RWPE1 (cell line): ENCODE data around the gene RPLP2.
A peak's percentile ranks its signal among the peaks of the same experiment; 100 is the strongest.

Experiments used
- CTCF ChIA-PET: fragments of 350-600 bp; sonication (Branson Sonifier 250); formaldehyde crosslinking; extraction: SDS; loops from one replicate; lab custom pipeline; 2021; lab: Yijun Ruan, JAX
- POLR2A ChIA-PET: fragments of 400-600 bp; formaldehyde crosslinking; extraction: SDS; loops from one replicate; lab custom pipeline; 2020; ENCODE audit warnings: antibody characterized with exemption; ENCODE audit not compliant: low non-redundant PET; lab: Yijun Ruan, JAX
- DNase-seq: peaks from one replicate; pipeline ENCODE4 v3.0.0; 2012; ENCODE audit warnings: low spot score
- H3K27ac ChIP-seq: fragments of 450-650 bp; 2 replicates; pipeline ENCODE4 v1.5.1; 2017
- TF ChIP-seq, protein P1 (sequence below): fragments of 450-650 bp; conservative IDR thresholded peaks from 2 replicates; pipeline ENCODE4 v1.5.1; 2017; ENCODE audit warnings: low read depth, mild to moderate bottlenecking

Gene RPLP2

DNA sequence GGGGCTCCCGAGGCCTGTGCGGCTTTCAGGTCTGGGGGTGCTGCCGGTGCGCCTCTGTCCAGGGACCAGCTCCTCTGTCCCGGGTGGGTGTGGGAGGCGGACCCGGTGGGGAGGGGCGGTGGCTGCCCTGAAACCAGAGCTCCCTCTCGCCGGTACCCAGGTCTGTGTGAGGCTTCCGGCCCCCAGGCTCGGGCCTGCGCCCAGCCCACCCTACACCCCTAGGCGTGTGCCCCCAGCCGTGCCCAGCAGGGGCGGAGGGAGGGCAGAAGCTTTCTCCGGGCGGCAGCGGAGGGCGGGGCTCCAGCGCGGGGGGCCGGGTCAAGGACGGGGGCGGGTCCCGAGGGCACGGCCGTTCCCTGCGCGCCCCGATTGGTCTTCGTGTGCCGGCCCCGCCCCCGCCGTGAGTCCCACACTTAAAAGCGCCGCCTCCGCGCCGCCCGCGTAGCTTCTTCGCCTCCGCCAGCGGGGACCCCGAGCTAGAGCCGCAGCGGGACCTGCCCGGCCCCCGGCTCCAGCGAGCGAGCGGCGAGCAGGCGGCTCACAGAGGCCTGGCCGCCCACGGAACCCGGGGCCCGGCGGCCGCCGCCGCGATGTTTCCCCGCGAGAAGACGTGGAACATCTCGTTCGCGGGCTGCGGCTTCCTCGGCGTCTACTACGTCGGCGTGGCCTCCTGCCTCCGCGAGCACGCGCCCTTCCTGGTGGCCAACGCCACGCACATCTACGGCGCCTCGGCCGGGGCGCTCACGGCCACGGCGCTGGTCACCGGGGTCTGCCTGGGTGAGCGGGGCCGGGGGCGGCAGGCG lies 9.6 kb downstream of the RPLP2 start:
- TF ChIP-seq, protein P1, sequence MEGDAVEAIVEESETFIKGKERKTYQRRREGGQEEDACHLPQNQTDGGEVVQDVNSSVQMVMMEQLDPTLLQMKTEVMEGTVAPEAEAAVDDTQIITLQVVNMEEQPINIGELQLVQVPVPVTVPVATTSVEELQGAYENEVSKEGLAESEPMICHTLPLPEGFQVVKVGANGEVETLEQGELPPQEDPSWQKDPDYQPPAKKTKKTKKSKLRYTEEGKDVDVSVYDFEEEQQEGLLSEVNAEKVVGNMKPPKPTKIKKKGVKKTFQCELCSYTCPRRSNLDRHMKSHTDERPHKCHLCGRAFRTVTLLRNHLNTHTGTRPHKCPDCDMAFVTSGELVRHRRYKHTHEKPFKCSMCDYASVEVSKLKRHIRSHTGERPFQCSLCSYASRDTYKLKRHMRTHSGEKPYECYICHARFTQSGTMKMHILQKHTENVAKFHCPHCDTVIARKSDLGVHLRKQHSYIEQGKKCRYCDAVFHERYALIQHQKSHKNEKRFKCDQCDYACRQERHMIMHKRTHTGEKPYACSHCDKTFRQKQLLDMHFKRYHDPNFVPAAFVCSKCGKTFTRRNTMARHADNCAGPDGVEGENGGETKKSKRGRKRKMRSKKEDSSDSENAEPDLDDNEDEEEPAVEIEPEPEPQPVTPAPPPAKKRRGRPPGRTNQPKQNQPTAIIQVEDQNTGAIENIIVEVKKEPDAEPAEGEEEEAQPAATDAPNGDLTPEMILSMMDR, result no peak
- peak; percentile 82 for DNase-seq
- H3K27ac ChIP-seq, result peak overlapping the region; percentile 97
- ChIA-PET CTCF (interaction anchor here (0.7 to 0.8 kb wide), 2 partner anchors 15 to 232 kb away, joined by 3 read pairs; no protein-coding TSS in a partner anchor), POLR2A (interaction anchor here (0.7 to 1.6 kb wide), 9 partner anchors 10 to 48 kb away, joined by 3 to 10 read pairs (median 4); partner anchors contain the start of genes CD151, POLR2L, RPLP2 and TSPAN4)

DNA sequence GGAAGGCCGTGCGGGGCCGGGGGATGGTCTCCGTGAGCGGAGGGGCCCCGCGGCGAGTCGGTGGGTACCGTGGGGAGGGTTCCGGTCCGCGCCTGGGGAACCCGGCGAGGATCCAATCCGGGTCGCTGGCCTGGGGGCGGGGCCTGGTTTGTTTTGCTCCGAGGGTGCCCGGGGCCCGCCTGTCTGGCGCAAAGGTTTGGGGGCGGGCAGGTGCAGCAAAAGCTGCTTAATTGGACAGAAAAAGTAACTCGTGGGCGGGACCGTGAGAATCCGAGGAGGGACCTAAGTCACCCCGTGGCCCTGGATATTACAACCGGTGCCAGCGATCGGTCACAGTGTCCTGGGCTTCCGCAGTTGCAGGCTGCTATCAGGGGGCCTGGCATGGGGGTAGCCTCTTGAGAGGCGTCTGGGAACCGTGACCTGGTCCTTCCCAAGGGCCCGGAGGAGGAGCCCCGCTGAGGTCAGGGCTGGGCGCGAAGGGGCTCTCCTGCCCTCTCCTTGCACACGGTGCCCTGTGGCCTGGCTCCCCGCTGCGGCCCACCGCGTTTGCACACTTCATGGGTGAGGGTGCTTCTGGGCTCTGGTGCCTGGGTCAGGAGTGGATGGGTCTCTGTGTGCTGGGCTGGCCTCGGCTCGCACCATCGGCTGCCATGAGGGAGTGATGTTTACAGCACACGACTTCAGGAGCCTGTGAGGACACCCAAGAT lies 10.3 kb downstream of the RPLP2 start:
- DNase-seq, result peak; percentile 72
- peak overlapping the region; percentile 97 for H3K27ac ChIP-seq
- TF ChIP-seq, protein P1, result no peak
- CTCF ChIA-PET, result interaction anchor here (0.8 kb wide), 1 partner anchor 232 kb away, joined by 3 read pairs; no protein-coding TSS in a partner anchor
- POLR2A ChIA-PET, result interaction anchor here (1.3 to 1.6 kb wide), 4 partner anchors 11 to 22 kb away, joined by 3 to 10 read pairs (median 6); partner anchors contain the start of genes POLR2L, RPLP2 and TSPAN4

DNA sequence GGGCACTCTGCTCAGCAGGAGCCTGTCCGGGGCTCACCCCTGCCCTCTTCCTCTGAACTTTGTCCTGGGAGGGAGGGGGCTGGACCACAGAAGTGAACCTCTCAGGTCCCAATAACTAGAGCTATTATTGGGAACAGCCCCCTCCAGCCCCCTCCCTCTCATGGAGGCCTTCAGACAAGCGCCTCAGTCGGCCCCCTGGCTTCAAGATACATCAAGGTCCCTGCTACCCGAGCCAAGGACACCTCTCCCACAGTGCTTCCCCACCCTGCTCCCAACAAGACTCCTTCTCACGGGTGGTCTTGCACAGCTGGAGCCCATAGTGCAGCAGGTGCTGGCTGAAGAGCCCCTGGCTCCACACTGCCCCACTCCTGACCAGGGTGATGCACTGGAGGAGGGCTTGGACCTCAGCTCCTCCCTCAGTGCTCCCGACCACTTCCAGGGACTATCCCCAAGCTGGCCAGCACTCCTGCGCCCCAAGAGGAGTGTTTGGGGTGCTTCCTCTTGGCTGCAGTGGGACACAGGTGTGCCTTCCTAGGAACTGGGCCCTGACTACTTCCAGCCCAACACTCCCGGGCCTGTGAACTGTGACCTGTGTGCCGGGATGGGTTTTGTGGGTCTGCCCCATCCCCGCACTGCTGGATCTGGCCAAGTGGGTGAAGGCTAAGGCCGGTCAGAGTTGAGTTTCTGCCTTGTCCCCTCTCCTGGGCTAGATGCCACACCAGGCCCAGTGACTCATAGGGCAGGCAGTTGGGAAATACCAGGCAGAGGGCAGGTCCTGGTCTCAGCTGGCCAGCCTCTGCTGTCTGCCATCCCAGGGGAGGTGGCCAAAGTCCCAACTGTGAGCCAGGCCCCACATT lies 11.1 kb downstream of the RPLP2 start:
- H3K27ac ChIP-seq, result peak overlapping the region; percentile 97
- no peak for DNase-seq
- ChIA-PET POLR2A (interaction anchor here (1.5 to 2.0 kb wide), 2 partner anchors 17 kb away, joined by 3 to 6 read pairs; no protein-coding TSS in a partner anchor), CTCF (no interaction called here)
- TF ChIP-seq, protein P1, result no peak

- POLR2A ChIA-PET, result interaction anchor here (0.6 to 2.0 kb wide), 3 partner anchors 13 to 21 kb away, joined by 3 to 6 read pairs (median 3); partner anchors contain the start of genes POLR2L and TSPAN4
- no peak for DNase-seq
- peak overlapping the region; percentile 97 for H3K27ac ChIP-seq
- TF ChIP-seq, protein P1, result no peak
- CTCF ChIA-PET, result no interaction called here
Measured at GRCh38 chr11:821512-822371, 12.0 kb downstream of the RPLP2 start.

DNA sequence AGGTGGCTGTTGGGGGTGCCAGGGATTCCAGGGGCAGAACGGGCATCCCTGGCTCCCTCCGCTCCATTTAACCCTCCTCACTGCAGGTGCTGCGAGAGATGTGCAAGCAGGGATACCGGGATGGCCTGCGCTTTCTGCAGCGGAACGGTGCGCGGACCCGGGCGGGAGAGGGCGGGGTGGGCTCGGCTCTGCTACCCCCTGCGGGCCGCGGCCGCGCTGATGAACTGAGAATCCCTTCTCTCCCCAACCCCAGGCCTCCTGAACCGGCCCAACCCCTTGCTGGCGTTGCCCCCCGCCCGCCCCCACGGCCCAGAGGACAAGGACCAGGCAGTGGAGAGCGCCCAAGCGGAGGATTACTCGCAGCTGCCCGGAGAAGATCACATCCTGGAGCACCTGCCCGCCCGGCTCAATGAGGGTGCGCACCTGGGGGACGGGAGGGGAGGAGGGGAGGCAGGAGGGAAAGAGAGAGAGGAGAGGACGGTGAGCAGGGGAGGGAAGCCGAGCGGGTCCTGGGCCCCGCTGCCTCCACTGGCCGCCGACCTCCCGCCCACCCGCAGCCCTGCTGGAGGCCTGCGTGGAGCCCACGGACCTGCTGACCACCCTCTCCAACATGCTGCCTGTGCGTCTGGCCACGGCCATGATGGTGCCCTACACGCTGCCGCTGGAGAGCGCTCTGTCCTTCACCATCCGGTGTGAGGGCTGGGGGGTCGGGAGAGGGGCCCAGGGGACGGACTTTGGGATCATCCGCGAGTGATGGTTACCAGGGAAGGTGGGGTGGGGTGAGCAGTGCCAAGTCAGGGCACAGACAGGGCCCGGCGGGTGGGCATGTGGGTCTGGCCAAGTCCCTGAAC lies 13.9 kb downstream of the RPLP2 start:
- ChIA-PET CTCF (no interaction called here), POLR2A (interaction anchor here (0.7 kb wide), 1 partner anchor 12 kb away, joined by 8 read pairs; no protein-coding TSS in a partner anchor)
- DNase-seq, result no peak
- TF ChIP-seq, protein P1, result no peak
- H3K27ac ChIP-seq, result peak overlapping the region; percentile 97
